GM23248 (cell line): ENCODE data around the gene LGR6.

Experiments used
- EZH2 ChIP-seq: fragments of 200-600 bp; sonication (generic); IDR thresholded peaks from 2 replicates; pipeline ENCODE4 v1.6.1; 2018; ENCODE audit warnings: antibody characterized with exemption, mild to moderate bottlenecking; ENCODE audit not compliant: insufficient read depth, poor library complexity, severe bottlenecking
- EZH2phosphoT487 ChIP-seq: fragments of 200-600 bp; sonication (generic); IDR thresholded peaks from 2 replicates; pipeline ENCODE4 v1.6.1; 2018; ENCODE audit warnings: antibody characterized with exemption, moderate library complexity, mild to moderate bottlenecking, low read depth; ENCODE audit not compliant: insufficient read depth

DNA sequence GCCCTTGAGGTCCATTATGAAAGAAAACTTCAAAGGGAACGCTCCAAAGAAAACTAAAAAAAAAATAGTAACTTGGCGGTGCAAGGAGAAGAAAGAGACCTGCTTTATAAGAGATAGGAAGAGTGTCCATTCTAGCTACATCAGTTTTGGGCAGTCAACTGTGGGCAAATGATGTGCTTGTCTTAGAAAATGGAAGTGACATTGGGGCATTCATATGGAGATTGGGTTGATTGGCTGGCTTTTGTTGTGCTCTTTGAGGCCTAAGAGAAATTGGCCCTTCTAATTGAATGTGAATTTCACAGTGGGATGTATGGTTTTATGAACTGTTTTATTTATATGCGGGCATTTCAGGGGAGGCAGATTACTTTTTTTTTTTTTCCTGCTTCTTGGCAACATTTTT is 168.1 kb downstream of the LGR6 start:
- no peak for TF ChIP-seq EZH2
- TF ChIP-seq EZH2phosphoT487 = no peak
